ENCODE measurements around the gene TMEM125. TPM values are rescaled to one million over a fixed set of nuclear protein-coding genes. Genes with fewer than 3 reads are reported as not detected.

Gene TMEM125
- total RNA-seq, 1 donor from 2014 or later: 0.73 TPM

DNA sequence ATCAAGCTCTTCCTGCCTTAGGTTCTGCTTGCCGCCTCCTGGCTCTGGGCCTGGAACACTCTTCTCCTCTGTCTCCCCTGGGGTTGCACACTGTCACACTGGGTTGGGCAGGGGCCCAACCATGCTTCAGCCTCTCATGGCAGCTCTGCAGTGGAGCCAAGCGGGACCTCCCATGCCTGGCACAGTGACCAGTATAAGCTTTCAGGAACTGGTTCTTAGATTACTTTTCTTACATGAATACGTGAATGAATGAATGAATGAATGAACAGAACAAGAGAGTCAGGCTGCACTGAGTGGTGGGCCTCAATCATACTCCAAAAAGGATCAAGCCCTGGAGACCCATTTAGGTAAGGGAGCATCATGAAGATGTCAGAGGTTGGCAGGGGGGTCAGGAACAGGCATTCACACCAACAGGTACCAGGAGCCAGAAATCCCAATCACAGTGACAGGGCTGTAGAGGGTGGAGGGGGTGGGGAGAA is 30.8 kb upstream of the TMEM125 start:
- Histone ChIP-seq H4K20me1 (ENCODE audit: low read depth) (no peaks in the 10 kb centered on the region), H3K4me1 (no peaks in the 10 kb centered on the region), H3K9ac (no peak overlapping the region), H3K4me2 (no peak overlapping the region), H3K4me3 (no peak overlapping the region), H2AFZ (replicated peaks) (no peak overlapping the region), H3K27ac (no peak overlapping the region), H3K36me3 (no peaks in the 10 kb centered on the region), H3K27me3 (no peaks in the 10 kb centered on the region), H3K79me2 (ENCODE audit: low read depth) (no peaks in the 10 kb centered on the region), H3F3A (ENCODE audit: low read depth) (no peaks in the 10 kb centered on the region), H3K9me3 (ENCODE audit: low read depth) (no peaks in the 10 kb centered on the region)
- Mint-ChIP-seq H3K27ac (no peak overlapping the region), H3K36me3 (no peaks in the 10 kb centered on the region), H3K4me3 (no peak overlapping the region), H3K9me3 (peaks cover 3% of the 10 kb centered on the region), H3K4me1 (no peaks in the 10 kb centered on the region), H3K27me3 (ENCODE audit: insufficient read depth, low read depth) (peaks cover 2% of the 10 kb centered on the region)
- no peak for DNase-seq (ENCODE audit: low spot score)
- no peak for TF ChIP-seq EZH2 (IDR thresholded peaks at IDR 0.05)
- TF ChIP-seq EZH2phosphoT487 (IDR thresholded peaks at IDR 0.05): no peak
- TF ChIP-seq, protein P1, sequence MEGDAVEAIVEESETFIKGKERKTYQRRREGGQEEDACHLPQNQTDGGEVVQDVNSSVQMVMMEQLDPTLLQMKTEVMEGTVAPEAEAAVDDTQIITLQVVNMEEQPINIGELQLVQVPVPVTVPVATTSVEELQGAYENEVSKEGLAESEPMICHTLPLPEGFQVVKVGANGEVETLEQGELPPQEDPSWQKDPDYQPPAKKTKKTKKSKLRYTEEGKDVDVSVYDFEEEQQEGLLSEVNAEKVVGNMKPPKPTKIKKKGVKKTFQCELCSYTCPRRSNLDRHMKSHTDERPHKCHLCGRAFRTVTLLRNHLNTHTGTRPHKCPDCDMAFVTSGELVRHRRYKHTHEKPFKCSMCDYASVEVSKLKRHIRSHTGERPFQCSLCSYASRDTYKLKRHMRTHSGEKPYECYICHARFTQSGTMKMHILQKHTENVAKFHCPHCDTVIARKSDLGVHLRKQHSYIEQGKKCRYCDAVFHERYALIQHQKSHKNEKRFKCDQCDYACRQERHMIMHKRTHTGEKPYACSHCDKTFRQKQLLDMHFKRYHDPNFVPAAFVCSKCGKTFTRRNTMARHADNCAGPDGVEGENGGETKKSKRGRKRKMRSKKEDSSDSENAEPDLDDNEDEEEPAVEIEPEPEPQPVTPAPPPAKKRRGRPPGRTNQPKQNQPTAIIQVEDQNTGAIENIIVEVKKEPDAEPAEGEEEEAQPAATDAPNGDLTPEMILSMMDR (IDR thresholded peaks at IDR 0.05): no peak

GRCh38 chr1:43239484-43239883 is 30.3 kb upstream of the TMEM125 start:
- Histone ChIP-seq H3K4me3 (no peak overlapping the region), H3K27ac (no peak overlapping the region), H3K9ac (no peak overlapping the region), H3K4me1 (no peaks in the 10 kb centered on the region), H2AFZ (replicated peaks) (no peak overlapping the region), H3K79me2 (ENCODE audit: low read depth) (no peaks in the 10 kb centered on the region), H3K27me3 (no peaks in the 10 kb centered on the region), H4K20me1 (ENCODE audit: low read depth) (no peaks in the 10 kb centered on the region), H3K9me3 (ENCODE audit: low read depth) (no peaks in the 10 kb centered on the region), H3K36me3 (no peaks in the 10 kb centered on the region), H3K4me2 (no peak overlapping the region), H3F3A (ENCODE audit: low read depth) (no peaks in the 10 kb centered on the region)
- Mint-ChIP-seq H3K4me3 (no peak overlapping the region), H3K4me1 (no peaks in the 10 kb centered on the region), H3K9me3 (peaks cover 5% of the 10 kb centered on the region), H3K27ac (no peak overlapping the region), H3K36me3 (no peaks in the 10 kb centered on the region), H3K27me3 (ENCODE audit: insufficient read depth, low read depth) (peaks cover 2% of the 10 kb centered on the region)
- no peak for TF ChIP-seq EZH2 (IDR thresholded peaks at IDR 0.05)
- TF ChIP-seq EZH2phosphoT487 (IDR thresholded peaks at IDR 0.05): no peak
- TF ChIP-seq, protein P1 (IDR thresholded peaks at IDR 0.05): no peak
- no peak for DNase-seq (ENCODE audit: low spot score)

- no peak overlapping the region for H3K27ac ChIP-seq
- H3K9me3 Mint-ChIP-seq: peaks cover 15% of the 10 kb centered on the region
- H3K9me3 ChIP-seq (ENCODE audit: low read depth): peaks cover 9% of the 10 kb centered on the region
- H3K27me3 Mint-ChIP-seq (ENCODE audit: insufficient read depth, low read depth): peaks cover 2% of the 10 kb centered on the region
- no peak for DNase-seq (ENCODE audit: low spot score)
- H3K27me3 ChIP-seq: no peaks in the 10 kb centered on the region
- no peaks in the 10 kb centered on the region for H3F3A ChIP-seq (ENCODE audit: low read depth)
- H3K4me3 Mint-ChIP-seq: no peak overlapping the region
- H3K27ac Mint-ChIP-seq: no peak overlapping the region
- no peak overlapping the region for H3K4me3 ChIP-seq
- H3K4me1 Mint-ChIP-seq: no peaks in the 10 kb centered on the region
- no peaks in the 10 kb centered on the region for H3K36me3 ChIP-seq
- no peaks in the 10 kb centered on the region for H3K79me2 ChIP-seq (ENCODE audit: low read depth)
- H2AFZ ChIP-seq (replicated peaks): no peak overlapping the region
- H3K9ac ChIP-seq: no peak overlapping the region
- no peaks in the 10 kb centered on the region for H3K4me1 ChIP-seq
- H3K4me2 ChIP-seq: no peak overlapping the region
- no peaks in the 10 kb centered on the region for H4K20me1 ChIP-seq (ENCODE audit: low read depth)
- no peaks in the 10 kb centered on the region for H3K36me3 Mint-ChIP-seq
- TF ChIP-seq, protein P1 (IDR thresholded peaks at IDR 0.05): no peak
- TF ChIP-seq EZH2phosphoT487 (IDR thresholded peaks at IDR 0.05) (no peak), EZH2 (IDR thresholded peaks at IDR 0.05) (no peak)
Measured at GRCh38 chr1:43241413-43241836, 28.4 kb upstream of the TMEM125 start.
